Astrocyte of the spinal cord (primary cell): ENCODE measurements around the gene TPD52L1.

ENCODE experiments used
- DNase-seq: peaks from one replicate; pipeline ENCODE4 v3.0.0; 2011; ENCODE audit warnings: low read depth, low spot score
- H3K4me3 ChIP-seq: 2 replicates; pipeline ENCODE4 v1.5.1; 2011; ENCODE audit warnings: low read depth, mild to moderate bottlenecking, low read length, moderate library complexity
- in situ Hi-C: cut with HindIII; loops from 2 replicates; pipeline ENCODE4 v1.10.0; 2017; ENCODE audit warnings: low sequenced_read_pairs
- TF ChIP-seq, protein P1 (sequence below): IDR thresholded peaks from 2 replicates; pipeline ENCODE4 v1.5.1; 2012; ENCODE audit warnings: low read depth, mild to moderate bottlenecking, low read length, inconsistent platforms

TPD52L1 gene

DNA sequence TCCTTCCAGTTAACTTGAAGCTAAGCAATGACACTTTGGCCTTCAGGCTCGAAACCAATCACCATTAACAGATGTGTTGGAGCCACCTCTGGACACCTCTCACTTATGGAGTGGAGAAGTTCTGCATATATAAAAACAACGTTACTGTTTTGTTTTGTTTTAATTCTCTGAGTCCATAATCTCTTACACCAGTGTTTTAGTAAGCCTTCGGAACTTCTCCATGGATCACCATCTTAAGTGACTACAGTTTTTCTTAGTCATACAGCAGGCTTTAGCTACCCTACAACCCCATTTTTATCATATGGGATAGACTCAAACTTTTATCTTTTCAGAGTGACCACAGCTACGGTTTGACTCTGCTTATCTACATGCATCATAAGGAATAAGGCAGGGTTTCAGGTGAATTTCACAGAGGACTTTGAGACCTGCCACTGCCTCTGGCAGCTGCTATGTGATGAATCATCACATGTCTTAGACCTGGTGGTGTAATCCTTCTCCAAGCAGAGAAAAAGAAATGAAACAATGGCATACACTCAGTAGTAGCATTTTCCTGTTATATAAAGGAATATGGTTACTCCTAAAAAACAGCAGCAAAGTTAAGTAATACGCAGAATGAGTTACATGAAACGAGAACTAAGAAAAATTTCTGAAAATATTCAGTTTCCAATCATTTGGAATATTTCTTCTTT, 153.7 kb downstream of the TPD52L1 start:
- no peak for DNase-seq
- TF ChIP-seq, protein P1, sequence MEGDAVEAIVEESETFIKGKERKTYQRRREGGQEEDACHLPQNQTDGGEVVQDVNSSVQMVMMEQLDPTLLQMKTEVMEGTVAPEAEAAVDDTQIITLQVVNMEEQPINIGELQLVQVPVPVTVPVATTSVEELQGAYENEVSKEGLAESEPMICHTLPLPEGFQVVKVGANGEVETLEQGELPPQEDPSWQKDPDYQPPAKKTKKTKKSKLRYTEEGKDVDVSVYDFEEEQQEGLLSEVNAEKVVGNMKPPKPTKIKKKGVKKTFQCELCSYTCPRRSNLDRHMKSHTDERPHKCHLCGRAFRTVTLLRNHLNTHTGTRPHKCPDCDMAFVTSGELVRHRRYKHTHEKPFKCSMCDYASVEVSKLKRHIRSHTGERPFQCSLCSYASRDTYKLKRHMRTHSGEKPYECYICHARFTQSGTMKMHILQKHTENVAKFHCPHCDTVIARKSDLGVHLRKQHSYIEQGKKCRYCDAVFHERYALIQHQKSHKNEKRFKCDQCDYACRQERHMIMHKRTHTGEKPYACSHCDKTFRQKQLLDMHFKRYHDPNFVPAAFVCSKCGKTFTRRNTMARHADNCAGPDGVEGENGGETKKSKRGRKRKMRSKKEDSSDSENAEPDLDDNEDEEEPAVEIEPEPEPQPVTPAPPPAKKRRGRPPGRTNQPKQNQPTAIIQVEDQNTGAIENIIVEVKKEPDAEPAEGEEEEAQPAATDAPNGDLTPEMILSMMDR, result no peak
- in situ Hi-C loops, result no loop called here
- no peak overlapping the region for H3K4me3 ChIP-seq

DNA sequence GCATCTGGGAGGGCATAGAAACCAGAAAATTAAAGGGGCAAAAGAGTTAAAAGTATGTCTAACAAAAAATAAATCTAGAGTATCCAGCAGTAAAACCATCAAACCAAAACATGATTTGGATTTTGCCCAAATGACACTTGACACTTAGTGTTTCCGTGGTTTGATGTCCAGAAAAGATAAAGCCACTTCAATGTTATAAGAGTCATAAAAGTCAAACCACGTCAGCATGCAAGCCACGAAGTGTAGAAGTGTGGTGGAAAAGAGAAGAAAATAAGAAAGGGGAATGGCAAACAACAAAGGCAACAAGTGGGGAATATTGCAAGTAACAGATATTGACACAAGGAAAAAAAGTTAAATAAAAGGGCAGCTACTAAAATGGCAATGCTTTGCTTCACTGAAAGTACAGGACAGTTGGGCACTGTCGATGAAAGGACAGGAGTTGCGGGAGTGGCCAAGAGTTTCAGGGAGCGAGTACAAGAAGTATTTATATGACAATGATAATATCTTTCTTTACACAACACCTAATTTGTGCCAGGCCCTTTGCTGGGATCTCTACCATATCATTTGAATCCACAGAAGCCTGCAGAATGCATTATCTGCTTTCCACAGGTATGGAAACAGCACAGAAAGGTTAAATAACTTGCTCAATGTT, 154.5 kb downstream of the TPD52L1 start:
- in situ Hi-C loops, result no loop called here
- H3K4me3 ChIP-seq, result no peak overlapping the region
- TF ChIP-seq, protein P1, result no peak
- DNase-seq, result no peak

DNA sequence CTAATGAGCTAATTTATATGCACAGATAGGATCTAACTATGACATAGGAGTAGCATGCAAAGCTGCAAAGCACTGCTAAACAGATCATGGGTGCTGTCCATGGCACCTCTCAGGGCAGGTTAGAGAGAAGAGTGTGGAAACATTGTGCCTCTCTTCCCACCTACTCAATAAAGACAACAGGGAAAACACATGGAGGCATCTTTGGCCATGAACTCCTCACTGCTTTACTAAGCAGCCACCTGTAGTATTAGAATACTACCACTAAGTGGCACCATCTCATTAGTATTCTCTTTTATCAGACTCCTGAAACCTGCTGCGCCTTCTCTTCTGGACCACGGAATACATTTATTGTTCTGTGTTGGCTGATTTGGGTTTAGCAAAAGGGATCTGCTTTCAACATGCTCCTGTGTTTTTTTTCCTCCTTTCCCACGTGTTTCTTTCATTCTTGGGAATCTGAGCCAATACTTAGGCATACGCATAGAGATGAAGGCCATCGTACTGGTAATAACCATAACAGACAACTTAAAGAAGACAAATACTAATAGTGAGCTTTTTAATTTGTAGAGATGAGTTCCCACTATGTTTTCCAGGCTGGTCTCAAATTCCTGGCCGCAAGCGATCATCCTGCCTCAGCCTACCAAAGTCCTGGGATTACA, 157.5 kb downstream of the TPD52L1 start:
- no peak overlapping the region for H3K4me3 ChIP-seq
- peak; percentile 73 for DNase-seq
- in situ Hi-C loops, result no loop called here
- TF ChIP-seq, protein P1, result peak; percentile 73

DNA sequence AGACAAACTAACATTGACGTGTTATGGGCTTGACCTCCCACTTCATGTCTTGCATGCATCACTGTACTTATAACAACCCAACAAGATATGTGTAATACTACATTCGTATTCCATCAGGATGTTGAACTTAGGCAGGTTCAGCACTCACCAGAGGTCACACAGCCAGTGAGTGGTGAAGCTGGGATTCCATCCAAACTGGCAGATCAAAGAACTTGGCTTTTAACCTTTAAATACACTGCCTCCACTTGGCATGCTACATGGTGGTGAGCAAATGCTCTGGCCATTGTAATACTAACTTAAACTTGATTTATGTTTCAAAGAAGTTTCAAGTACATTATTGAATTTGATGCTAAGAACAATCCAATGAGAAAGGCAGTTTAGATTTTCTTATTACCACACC, 158.9 kb downstream of the TPD52L1 start:
- TF ChIP-seq, protein P1, result no peak
- H3K4me3 ChIP-seq, result no peak overlapping the region
- no peak for DNase-seq
- in situ Hi-C loops, result no loop called here

DNA sequence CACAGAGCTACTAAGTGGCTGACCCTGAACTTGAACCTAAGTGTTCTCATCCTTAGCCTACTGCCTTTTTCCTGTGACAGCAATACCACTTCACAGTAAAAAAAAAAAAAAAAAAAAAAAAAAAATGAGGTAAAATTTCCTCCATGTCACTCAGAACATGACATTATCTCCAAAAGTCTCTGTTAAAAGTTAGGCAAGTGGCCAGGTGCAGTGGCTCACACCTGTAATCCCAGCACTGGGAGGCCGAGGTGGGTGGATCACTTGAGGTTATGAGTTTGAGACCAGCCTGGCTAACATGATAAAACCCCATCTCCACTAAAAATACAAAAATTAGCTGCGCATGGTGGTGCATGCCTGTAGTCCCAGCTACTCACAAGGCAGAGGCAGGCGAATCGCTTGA, 159.4 kb downstream of the TPD52L1 start:
- H3K4me3 ChIP-seq, result no peak overlapping the region
- DNase-seq, result no peak
- in situ Hi-C loops, result no loop called here
- TF ChIP-seq, protein P1, result no peak
